H9 (cell line): ENCODE results near the gene CCDC38. TPM values are rescaled to one million over a fixed set of nuclear protein-coding genes. Genes with fewer than 3 reads are reported as not detected.

Experiments
- DNase-seq: peaks from one replicate; pipeline ENCODE4 v3.0.0-alpha.2; 2017
- H2AFZ ChIP-seq: one replicate; pipeline ENCODE4 v1.6.1; 2013; ENCODE audit warnings: mild to moderate bottlenecking, low read length, control low read depth, moderate library complexity
- H2AK5ac ChIP-seq: 2 replicates; pipeline ENCODE4 v1.6.1; 2013; ENCODE audit warnings: low read length, control low read depth, mixed read lengths; ENCODE audit not compliant: insufficient read length
- H2BK120ac ChIP-seq: one replicate; pipeline ENCODE4 v1.6.1; 2013; ENCODE audit warnings: low read depth, mild to moderate bottlenecking, low read length, control low read depth, inconsistent platforms; ENCODE audit not compliant: poor library complexity, severe bottlenecking
- H2BK12ac ChIP-seq: 2 replicates; pipeline ENCODE4 v1.6.1; 2013; ENCODE audit warnings: low read length, control low read depth, mixed read lengths, low read depth; ENCODE audit not compliant: insufficient read length
- H2BK15ac ChIP-seq: 2 replicates; pipeline ENCODE4 v1.6.1; 2013; ENCODE audit warnings: low read depth, low read length, control low read depth
- H2BK20ac ChIP-seq: one replicate; pipeline ENCODE4 v1.6.1; 2013; ENCODE audit warnings: low read depth, mild to moderate bottlenecking, low read length, control low read depth, inconsistent platforms; ENCODE audit not compliant: poor library complexity, severe bottlenecking
- H2BK5ac ChIP-seq: 2 replicates; pipeline ENCODE4 v1.6.1; 2013; ENCODE audit warnings: low read length, control low read depth, mixed read lengths; ENCODE audit not compliant: insufficient read length
- H3K14ac ChIP-seq: 2 replicates; pipeline ENCODE4 v1.6.1; 2013; ENCODE audit warnings: low read length, control low read depth; ENCODE audit not compliant: insufficient read depth
- H3K18ac ChIP-seq: 2 replicates; pipeline ENCODE4 v1.6.1; 2013; ENCODE audit warnings: low read depth, mild to moderate bottlenecking, mixed read lengths, low read length, control low read depth; ENCODE audit not compliant: insufficient read length
- H3K23ac ChIP-seq: 2 replicates; pipeline ENCODE4 v1.6.1; 2013; ENCODE audit warnings: low read length, control low read depth, mixed read lengths, low read depth; ENCODE audit not compliant: insufficient read length
- H3K23me2 ChIP-seq: 2 replicates; pipeline ENCODE4 v1.6.1; 2013; ENCODE audit warnings: low read depth, mild to moderate bottlenecking, mixed read lengths, low read length, control low read depth; ENCODE audit not compliant: insufficient read length, poor library complexity, severe bottlenecking
- H3K27ac ChIP-seq: 2 replicates; pipeline ENCODE4 v1.5.1; 2013; ENCODE audit warnings: low read length, control low read depth, mixed read lengths, low read depth; ENCODE audit not compliant: insufficient read length
- H3K27me3 ChIP-seq: 2 replicates; pipeline ENCODE4 v1.6.1; 2013; ENCODE audit warnings: low read length, control low read depth, inconsistent platforms; ENCODE audit not compliant: insufficient read depth
- H3K4ac ChIP-seq: 2 replicates; pipeline ENCODE4 v1.6.1; 2013; ENCODE audit warnings: low read depth, mild to moderate bottlenecking, control low read depth, inconsistent platforms, low read length, moderate library complexity
- H3K4me1 ChIP-seq: 2 replicates; pipeline ENCODE4 v1.6.1; 2013; ENCODE audit warnings: low read length, control low read depth, inconsistent platforms; ENCODE audit not compliant: insufficient read depth
- H3K4me2 ChIP-seq: 2 replicates; pipeline ENCODE4 v1.6.1; 2013; ENCODE audit warnings: low read length, control low read depth, mixed read lengths; ENCODE audit not compliant: insufficient read length, insufficient read depth
- H3K56ac ChIP-seq: 2 replicates; pipeline ENCODE4 v1.6.1; 2013; ENCODE audit warnings: low read depth, mild to moderate bottlenecking, mixed read lengths, low read length, control low read depth; ENCODE audit not compliant: insufficient read length
- H3K79me1 ChIP-seq: 2 replicates; pipeline ENCODE4 v1.6.1; 2013; ENCODE audit warnings: low read depth, mild to moderate bottlenecking, moderate library complexity, low read length, control low read depth, inconsistent platforms; ENCODE audit not compliant: insufficient read depth, poor library complexity, severe bottlenecking
- H3K79me2 ChIP-seq: 2 replicates; pipeline ENCODE4 v1.6.1; 2013; ENCODE audit warnings: low read length, control low read depth, inconsistent platforms; ENCODE audit not compliant: insufficient read depth
- H3K9ac ChIP-seq: 2 replicates; pipeline ENCODE4 v1.6.1; 2013; ENCODE audit warnings: low read length, control low read depth, mixed read lengths; ENCODE audit not compliant: insufficient read length; ENCODE audit errors: extremely low read depth
- H3K9me3 ChIP-seq: one replicate; pipeline ENCODE4 v1.6.1; 2013; ENCODE audit warnings: low read depth, low read length, inconsistent platforms; ENCODE audit not compliant: control insufficient read depth
- H3T11ph ChIP-seq: one replicate; pipeline ENCODE4 v1.6.1; 2013; ENCODE audit warnings: mild to moderate bottlenecking, low read length, control low read depth, inconsistent platforms
- H4K20me1 ChIP-seq: one replicate; pipeline ENCODE4 v1.6.1; 2013; ENCODE audit not compliant: control insufficient read depth, insufficient read length, insufficient read depth
- H4K5ac ChIP-seq: 2 replicates; pipeline ENCODE4 v1.6.1; 2013; ENCODE audit warnings: low read depth, mild to moderate bottlenecking, mixed read lengths, low read length, control low read depth; ENCODE audit not compliant: insufficient read length
- H4K8ac ChIP-seq: replicated peaks from 2 replicates; pipeline ENCODE4 v1.6.1; 2013; ENCODE audit warnings: low read length, control low read depth, mixed read lengths, low read depth; ENCODE audit not compliant: insufficient read length
- H4K91ac ChIP-seq: 2 replicates; pipeline ENCODE4 v1.6.1; 2013; ENCODE audit warnings: low read depth, mild to moderate bottlenecking, moderate library complexity, mixed read lengths, low read length, control low read depth; ENCODE audit not compliant: insufficient read length
- H3K27ac Mint-ChIP-seq, 3 experiments: 2 replicates in 2 of 3; 3 replicates in 1 of 3; pipeline ENCODE4 v1.8.0; 2020 to 2021; ENCODE audit warnings: mixed read lengths in 3 of 3, mild to moderate bottlenecking in 1 of 3, moderate library complexity in 1 of 3
- H3K27me3 Mint-ChIP-seq: 2 replicates; pipeline ENCODE4 v1.8.0; 2021; ENCODE audit warnings: low read depth, mild to moderate bottlenecking, moderate library complexity, mixed read lengths
- H3K36me3 Mint-ChIP-seq, 3 experiments: 2 replicates in 2 of 3; 3 replicates in 1 of 3; pipeline ENCODE4 v1.8.0; 2020 to 2021; ENCODE audit warnings: low read depth in 3 of 3, mixed read lengths in 3 of 3; ENCODE audit not compliant: insufficient read depth in 1 of 3
- H3K4me1 Mint-ChIP-seq, 2 experiments: 2 replicates each; pipeline ENCODE4 v1.8.0; 2020; ENCODE audit warnings: mixed read lengths in 2 of 2
- H3K4me3 Mint-ChIP-seq, 2 experiments: 2 replicates in 1 of 2; 3 replicates in 1 of 2; pipeline ENCODE4 v1.8.0; 2020 to 2021; ENCODE audit warnings: mild to moderate bottlenecking in 2 of 2, mixed read lengths in 2 of 2, moderate library complexity in 1 of 2
- H3K9me3 Mint-ChIP-seq, 2 experiments: 2 replicates in 1 of 2; 3 replicates in 1 of 2; pipeline ENCODE4 v1.8.0; 2020; ENCODE audit warnings: mild to moderate bottlenecking in 2 of 2, mixed read lengths in 2 of 2, moderate library complexity in 1 of 2
- WGBS: extraction: QIAGEN DNeasy Blood & Tissue Kit; methylation state at CpG from one replicate; pipeline ENCODE4 v1.1.7; 2013; ENCODE audit warnings: missing lambda C conversion rate, low lambda C conversion rate, mixed read lengths; ENCODE audit not compliant: insufficient read length; ENCODE audit errors: extremely low coverage; 5-methylcytosine and 5-hydroxymethylcytosine counted together
- total RNA-seq: library from RNA; stranded (reverse); gene quantifications from 2 replicates; pipeline ENCODE4 v1.2.1, GENCODE V29; 2021
- TF ChIP-seq, protein P1 (sequence below): fragments of 200-600 bp; sonication (generic); conservative IDR thresholded peaks from 3 replicates; pipeline ENCODE4 v1.8.0; 2021; ENCODE audit warnings: antibody characterized with exemption, mild to moderate bottlenecking

The CCDC38 gene
- total RNA-seq, 1 experiment from 2014 or later: not detected

DNA sequence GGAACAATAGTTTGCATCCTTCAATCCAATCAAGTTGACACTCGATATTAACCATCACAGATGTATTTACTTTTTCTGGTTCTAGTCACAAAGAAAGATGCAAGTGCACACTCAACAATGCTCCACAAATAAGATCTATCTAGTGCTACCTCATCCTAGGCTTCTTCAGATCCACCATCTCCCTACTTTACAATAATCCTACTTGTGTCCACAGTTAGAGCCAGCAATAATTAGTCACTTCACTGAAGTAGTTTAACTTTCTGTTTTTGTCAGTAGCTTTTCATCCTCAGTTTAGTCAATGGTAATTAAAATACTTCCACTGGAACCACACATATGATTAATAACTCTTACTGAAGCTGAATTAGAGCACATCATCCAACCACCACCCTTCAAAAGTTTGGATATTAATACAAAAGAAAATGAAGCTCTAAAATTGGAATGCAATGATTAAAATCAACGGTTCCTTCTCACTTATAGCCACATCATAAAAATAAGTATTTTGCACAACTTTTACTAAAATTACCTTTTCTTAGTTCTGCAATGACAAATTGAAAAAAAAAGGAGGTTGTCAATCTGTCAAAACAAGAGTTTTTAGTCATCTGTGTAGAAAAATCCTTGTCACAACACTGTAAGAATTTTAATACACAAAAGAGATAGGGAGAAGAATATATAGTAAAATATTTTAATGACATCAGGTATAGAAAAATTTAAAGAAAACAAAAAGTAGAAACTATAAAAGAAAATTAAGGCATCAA, 111.9 kb downstream of the CCDC38 start:
- Histone ChIP-seq H3K18ac (no peak overlapping the region), H3T11ph (no peak overlapping the region), H4K20me1 (no peaks in the 10 kb centered on the region), H3K4ac (no peak overlapping the region), H3K9ac (no peak overlapping the region), H3K4me1 (no peaks in the 10 kb centered on the region; the same call in 1 of the 2 replicates), H4K91ac (no peak overlapping the region), H2BK5ac (no peak overlapping the region), H4K5ac (no peak overlapping the region), H3K56ac (no peak overlapping the region), H3K9me3 (no peaks in the 10 kb centered on the region), H3K79me2 (no peaks in the 10 kb centered on the region), H2AFZ (no peak overlapping the region), H4K8ac (no peak overlapping the region), H3K23me2 (no peaks in the 10 kb centered on the region), H3K23ac (no peak overlapping the region), H3K79me1 (no peaks in the 10 kb centered on the region), H2BK12ac (no peak overlapping the region), H2BK20ac (no peak overlapping the region), H2BK120ac (no peak overlapping the region), H3K4me2 (no peak overlapping the region), H3K14ac (no peak overlapping the region), H2BK15ac (no peak overlapping the region), H3K27ac (no peak overlapping the region), H3K27me3 (no peaks in the 10 kb centered on the region), H2AK5ac (no peak overlapping the region)
- Mint-ChIP-seq H3K4me3 (no peak overlapping the region), H3K27ac (no peak overlapping the region), H3K4me1 (peaks cover 12 to 13% of the 10 kb centered on the region in 2 experiments), H3K9me3 (no peaks in the 10 kb centered on the region; a peak in 1 of 5 replicates), H3K36me3 (no peaks in the 10 kb centered on the region), H3K27me3 (no peaks in the 10 kb centered on the region; the same call in none of the 2 replicates)
- TF ChIP-seq, protein P1, sequence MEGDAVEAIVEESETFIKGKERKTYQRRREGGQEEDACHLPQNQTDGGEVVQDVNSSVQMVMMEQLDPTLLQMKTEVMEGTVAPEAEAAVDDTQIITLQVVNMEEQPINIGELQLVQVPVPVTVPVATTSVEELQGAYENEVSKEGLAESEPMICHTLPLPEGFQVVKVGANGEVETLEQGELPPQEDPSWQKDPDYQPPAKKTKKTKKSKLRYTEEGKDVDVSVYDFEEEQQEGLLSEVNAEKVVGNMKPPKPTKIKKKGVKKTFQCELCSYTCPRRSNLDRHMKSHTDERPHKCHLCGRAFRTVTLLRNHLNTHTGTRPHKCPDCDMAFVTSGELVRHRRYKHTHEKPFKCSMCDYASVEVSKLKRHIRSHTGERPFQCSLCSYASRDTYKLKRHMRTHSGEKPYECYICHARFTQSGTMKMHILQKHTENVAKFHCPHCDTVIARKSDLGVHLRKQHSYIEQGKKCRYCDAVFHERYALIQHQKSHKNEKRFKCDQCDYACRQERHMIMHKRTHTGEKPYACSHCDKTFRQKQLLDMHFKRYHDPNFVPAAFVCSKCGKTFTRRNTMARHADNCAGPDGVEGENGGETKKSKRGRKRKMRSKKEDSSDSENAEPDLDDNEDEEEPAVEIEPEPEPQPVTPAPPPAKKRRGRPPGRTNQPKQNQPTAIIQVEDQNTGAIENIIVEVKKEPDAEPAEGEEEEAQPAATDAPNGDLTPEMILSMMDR: no peak
- no CpG with 5 or more reads among the region's 2 CpGs for WGBS
- DNase-seq: no peak
